SH-SY5Y (cell line): ENCODE results near the gene HYAL1.

ENCODE experiments used
- GATA2 ChIP-seq: IDR thresholded peaks from 2 replicates; pipeline ENCODE4 v1.6.1; 2011; ENCODE audit warnings: mild to moderate bottlenecking, low read depth, low read length
- GATA3 ChIP-seq: IDR thresholded peaks from 2 replicates; pipeline ENCODE4 v1.6.1; 2011; ENCODE audit warnings: low read depth, mild to moderate bottlenecking, low read length, moderate library complexity

- no peak for TF ChIP-seq GATA3
- no peak for TF ChIP-seq GATA2
Observed at GRCh38 chr3:50279255-50280016, 23.9 kb downstream of the HYAL1 start.
